ENCODE data around the gene ATXN3.
"Not testable (repeated sequence)": the region's sequence is repeated elsewhere in the genome, so short reads cannot be mapped to it uniquely, and the experiment has no call there.

Gene ATXN3

GRCh38 chr14:92058006-92058917 is 48.1 kb downstream of the ATXN3 start:
- DNase-seq = no peak

GRCh38 chr14:92049781-92050180 is 56.6 kb downstream of the ATXN3 start:
- no peak for DNase-seq

GRCh38 chr14:92049221-92049620 is 57.2 kb downstream of the ATXN3 start:
- DNase-seq = not testable (repeated sequence)

- not testable (repeated sequence) for DNase-seq
Measured at GRCh38 chr14:92045904-92046303, 60.5 kb downstream of the ATXN3 start.

- not testable (repeated sequence) for DNase-seq
Measured at GRCh38 chr14:92041766-92042165, 64.6 kb downstream of the ATXN3 start.

GRCh38 chr14:92041203-92041602 is 65.2 kb downstream of the ATXN3 start:
- no peak for DNase-seq

- peak; percentile 18 for DNase-seq
Measured at GRCh38 chr14:92040431-92041051, 65.8 kb downstream of the ATXN3 start.

- peak; percentile 93 for DNase-seq
Measured at GRCh38 chr14:92039719-92040430, 66.5 kb downstream of the ATXN3 start, which contains the start of gene TRIP11. Gene TRIP11, minus strand, starts transcription at chr14:92040059. Its CDS starts 374 bp downstream, at chr14:92039685.

- DNase-seq = peak; percentile 68
Measured at GRCh38 chr14:92039063-92039718, 67.2 kb downstream of the ATXN3 start.

GRCh38 chr14:92037989-92038388 is 68.4 kb downstream of the ATXN3 start:
- no peak for DNase-seq

GRCh38 chr14:92035890-92036289 is 70.5 kb downstream of the ATXN3 start:
- no peak for DNase-seq

GRCh38 chr14:92033906-92034687 is 72.3 kb downstream of the ATXN3 start:
- DNase-seq = no peak

- no peak for DNase-seq
Measured at GRCh38 chr14:92033433-92033832, 72.9 kb downstream of the ATXN3 start.

GRCh38 chr14:92026548-92027190 is 79.7 kb downstream of the ATXN3 start:
- DNase-seq = no peak

GRCh38 chr14:92022036-92022435 is 84.3 kb downstream of the ATXN3 start:
- DNase-seq = no peak

- DNase-seq = no peak
Measured at GRCh38 chr14:92021523-92021922, 84.9 kb downstream of the ATXN3 start.

GRCh38 chr14:92014040-92014439 is 92.3 kb downstream of the ATXN3 start:
- no peak for DNase-seq

- no peak for DNase-seq
Measured at GRCh38 chr14:92012121-92012748, 94.1 kb downstream of the ATXN3 start.

- DNase-seq = no peak
Measured at GRCh38 chr14:92010644-92011043, 95.7 kb downstream of the ATXN3 start.

GRCh38 chr14:92009604-92010003 is 96.8 kb downstream of the ATXN3 start:
- no peak for DNase-seq

Data from fibroblast of skin of abdomen (primary cell).